ENCODE results near the gene MFSD12. TPM values are rescaled to one million over a fixed set of nuclear protein-coding genes. Genes with fewer than 3 reads are reported as not detected.

MFSD12 gene
- polyA plus RNA-seq, 3 donors = 47.9 to 150 (median 55.5) TPM

DNA sequence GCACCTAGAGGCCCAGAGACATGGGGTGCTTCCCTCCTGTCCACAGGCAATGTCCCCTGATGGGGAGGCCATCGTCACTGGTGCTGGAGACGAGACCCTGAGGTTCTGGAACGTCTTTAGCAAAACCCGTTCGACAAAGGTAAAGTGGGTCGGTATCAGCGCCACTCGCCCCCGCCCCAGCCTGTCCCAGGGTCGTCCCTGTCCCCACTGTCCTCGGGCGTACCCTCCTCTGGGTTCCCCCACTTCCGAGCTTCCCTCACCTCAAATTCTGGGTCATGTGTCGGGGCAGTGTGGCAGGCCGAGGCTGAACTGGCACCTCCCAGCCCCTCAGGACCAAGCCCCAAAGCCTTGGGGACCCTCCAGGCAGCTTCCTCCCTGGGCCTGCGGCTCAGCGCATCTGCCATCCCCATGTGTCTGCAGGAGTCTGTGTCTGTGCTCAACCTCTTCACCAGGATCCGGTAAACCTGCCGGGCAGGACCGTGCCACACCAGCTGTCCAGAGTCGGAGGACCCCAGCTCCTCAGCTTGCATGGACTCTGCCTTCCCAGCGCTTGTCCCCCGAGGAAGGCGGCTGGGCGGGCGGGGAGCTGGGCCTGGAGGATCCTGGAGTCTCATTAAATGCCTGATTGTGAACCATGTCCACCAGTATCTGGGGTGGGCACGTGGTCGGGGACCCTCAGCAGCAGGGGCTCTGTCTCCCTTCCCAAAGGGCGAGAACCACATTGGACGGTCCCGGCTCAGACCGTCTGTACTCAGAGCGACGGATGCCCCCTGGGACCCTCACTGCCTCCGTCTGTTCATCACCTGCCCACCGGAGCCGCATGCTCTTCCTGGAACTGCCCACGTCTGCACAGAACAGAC, 22.8 kb downstream of the MFSD12 start:
- TF ChIP-seq, protein P1, sequence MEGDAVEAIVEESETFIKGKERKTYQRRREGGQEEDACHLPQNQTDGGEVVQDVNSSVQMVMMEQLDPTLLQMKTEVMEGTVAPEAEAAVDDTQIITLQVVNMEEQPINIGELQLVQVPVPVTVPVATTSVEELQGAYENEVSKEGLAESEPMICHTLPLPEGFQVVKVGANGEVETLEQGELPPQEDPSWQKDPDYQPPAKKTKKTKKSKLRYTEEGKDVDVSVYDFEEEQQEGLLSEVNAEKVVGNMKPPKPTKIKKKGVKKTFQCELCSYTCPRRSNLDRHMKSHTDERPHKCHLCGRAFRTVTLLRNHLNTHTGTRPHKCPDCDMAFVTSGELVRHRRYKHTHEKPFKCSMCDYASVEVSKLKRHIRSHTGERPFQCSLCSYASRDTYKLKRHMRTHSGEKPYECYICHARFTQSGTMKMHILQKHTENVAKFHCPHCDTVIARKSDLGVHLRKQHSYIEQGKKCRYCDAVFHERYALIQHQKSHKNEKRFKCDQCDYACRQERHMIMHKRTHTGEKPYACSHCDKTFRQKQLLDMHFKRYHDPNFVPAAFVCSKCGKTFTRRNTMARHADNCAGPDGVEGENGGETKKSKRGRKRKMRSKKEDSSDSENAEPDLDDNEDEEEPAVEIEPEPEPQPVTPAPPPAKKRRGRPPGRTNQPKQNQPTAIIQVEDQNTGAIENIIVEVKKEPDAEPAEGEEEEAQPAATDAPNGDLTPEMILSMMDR (IDR thresholded peaks at IDR 0.05) = no peak
- no peak overlapping the region for H3K9ac ChIP-seq (ENCODE audit: insufficient read depth, low read length, poor library complexity, severe bottlenecking)
- no peaks in the 10 kb centered on the region for H3K79me2 ChIP-seq (ENCODE audit: insufficient read depth, low read length)
- intact Hi-C loops (cut with micrococcal nuclease) = no loop called here
- H4K20me1 ChIP-seq (ENCODE audit: insufficient read depth, low read length) = peaks cover 46% of the 10 kb centered on the region
- no peaks in the 10 kb centered on the region for H3K9me3 ChIP-seq (replicated peaks in 1 of 2; ENCODE audit: control insufficient read depth in 1 of 2, insufficient read depth in 1 of 2, low read length in 2 of 2)
- peaks cover 0 to 5% of the 10 kb centered on the region in 2 donors for H3K4me1 ChIP-seq (ENCODE audit: control insufficient read depth in 1 of 2, insufficient read depth in 2 of 2, low read length in 2 of 2)
- no peak overlapping the region for H3K4me3 ChIP-seq (replicated peaks in 1 of 3; ENCODE audit: low read depth in 2 of 3, low read length in 3 of 3)
- H3K36me3 ChIP-seq (replicated peaks in 1 of 2; ENCODE audit: control insufficient read depth in 1 of 2, insufficient read depth in 2 of 2, low read length in 2 of 2) = peaks cover 53 to 76% of the 10 kb centered on the region in 2 donors
- H3K27ac ChIP-seq (ENCODE audit: low read depth in 1 of 2, low read length in 2 of 2) = no peak overlapping the region
- 97% methylated on average over 38 of the region's 38 CpGs for WGBS (ENCODE audit: insufficient coverage)
- no peak overlapping the region for H2AFZ ChIP-seq (ENCODE audit: insufficient read depth, low read depth, low read length, poor library complexity, severe bottlenecking)
- Mint-ChIP-seq H3K4me3 (no peak overlapping the region), H3K4me1 (peaks cover 10% of the 10 kb centered on the region), H3K27me3 (ENCODE audit: low read depth in 3 of 3) (no peaks in the 10 kb centered on the region), H3K27ac (peak overlapping the region in 4 of 7 donors; percentile 38 to 69 (median 62)), H3K9me3 (peaks cover 0 to 3% (median under 1%) of the 10 kb centered on the region in 7 donors), H3K36me3 (peaks cover 35 to 57% of the 10 kb centered on the region in 2 donors)
- no peak overlapping the region for H3K4me2 ChIP-seq (replicated peaks; ENCODE audit: extremely low read depth, low read length, poor library complexity, severe bottlenecking)
- H3K27me3 ChIP-seq (ENCODE audit: control insufficient read depth in 2 of 2, insufficient read depth in 2 of 2, low read length in 2 of 2) = no peaks in the 10 kb centered on the region
- DNase-seq = no peak

DNA sequence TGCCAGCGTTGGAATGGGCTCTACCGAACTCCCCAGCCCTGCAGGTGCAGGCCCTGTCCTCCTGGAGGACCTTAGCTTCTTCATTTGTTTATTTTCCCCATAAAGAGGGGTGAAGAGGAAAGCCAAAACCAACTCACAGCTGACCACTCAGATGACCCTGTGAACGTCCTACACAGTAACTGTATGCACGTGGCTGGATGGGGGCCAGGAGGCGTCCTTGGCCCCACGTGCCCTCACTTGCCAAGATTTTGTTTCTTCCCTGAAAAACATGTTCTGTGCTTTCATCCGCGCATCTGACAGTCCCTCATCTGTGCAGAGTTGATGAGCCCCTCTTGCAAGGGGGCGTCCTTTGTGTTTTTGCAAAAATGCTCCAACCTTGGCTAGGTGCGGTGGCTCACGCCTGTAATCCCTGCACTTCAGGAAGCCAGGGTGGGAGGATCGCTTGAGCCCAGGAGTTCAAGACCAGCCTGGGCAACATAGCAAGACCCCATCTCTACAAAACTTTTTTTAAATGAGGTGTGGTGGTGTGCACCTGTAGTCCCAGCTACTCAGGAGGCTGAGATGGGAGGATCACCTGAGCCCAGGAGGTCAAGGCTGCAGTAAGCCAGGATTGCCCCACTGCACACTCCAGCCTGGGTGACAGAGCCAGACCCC, 23.7 kb downstream of the MFSD12 start:
- Mint-ChIP-seq H3K36me3 (peaks cover 35 to 53% of the 10 kb centered on the region in 2 donors), H3K9me3 (peaks cover 0 to 1% (median 0%) of the 10 kb centered on the region in 7 donors), H3K27me3 (ENCODE audit: low read depth in 3 of 3) (no peaks in the 10 kb centered on the region), H3K27ac (peak overlapping the region in 1 of 7 donors; percentile 15), H3K4me3 (no peak overlapping the region), H3K4me1 (peaks cover 10% of the 10 kb centered on the region)
- Histone ChIP-seq H3K9ac (ENCODE audit: insufficient read depth, low read length, poor library complexity, severe bottlenecking) (no peak overlapping the region), H3K36me3 (replicated peaks in 1 of 2; ENCODE audit: control insufficient read depth in 1 of 2, insufficient read depth in 2 of 2, low read length in 2 of 2) (peaks cover 53 to 77% of the 10 kb centered on the region in 2 donors), H4K20me1 (ENCODE audit: insufficient read depth, low read length) (peaks cover 38% of the 10 kb centered on the region), H2AFZ (ENCODE audit: insufficient read depth, low read depth, low read length, poor library complexity, severe bottlenecking) (no peak overlapping the region), H3K9me3 (replicated peaks in 1 of 2; ENCODE audit: control insufficient read depth in 1 of 2, insufficient read depth in 1 of 2, low read length in 2 of 2) (no peaks in the 10 kb centered on the region), H3K79me2 (ENCODE audit: insufficient read depth, low read length) (no peaks in the 10 kb centered on the region), H3K27ac (ENCODE audit: low read depth in 1 of 2, low read length in 2 of 2) (no peak overlapping the region), H3K4me3 (replicated peaks in 1 of 3; ENCODE audit: low read depth in 2 of 3, low read length in 3 of 3) (no peak overlapping the region), H3K4me1 (ENCODE audit: control insufficient read depth in 1 of 2, insufficient read depth in 2 of 2, low read length in 2 of 2) (peaks cover 0 to 5% of the 10 kb centered on the region in 2 donors), H3K27me3 (ENCODE audit: control insufficient read depth in 2 of 2, insufficient read depth in 2 of 2, low read length in 2 of 2) (no peaks in the 10 kb centered on the region), H3K4me2 (replicated peaks; ENCODE audit: extremely low read depth, low read length, poor library complexity, severe bottlenecking) (no peak overlapping the region)
- intact Hi-C loops (cut with micrococcal nuclease) = no loop called here
- no peak for DNase-seq
- whole genome bisulfite sequencing (ENCODE audit: insufficient coverage) = 98% methylated on average over 6 of the region's 12 CpGs
- TF ChIP-seq, protein P1 (IDR thresholded peaks at IDR 0.05) = no peak
